ENCODE measurements around the gene ALDOA. TPM values are rescaled to one million over a fixed set of nuclear protein-coding genes. Genes with fewer than 3 reads are reported as not detected.

ALDOA gene
- total RNA-seq, 8 experiments from 2014 or later: 475 to 1,633 (median 1,146) TPM

DNA sequence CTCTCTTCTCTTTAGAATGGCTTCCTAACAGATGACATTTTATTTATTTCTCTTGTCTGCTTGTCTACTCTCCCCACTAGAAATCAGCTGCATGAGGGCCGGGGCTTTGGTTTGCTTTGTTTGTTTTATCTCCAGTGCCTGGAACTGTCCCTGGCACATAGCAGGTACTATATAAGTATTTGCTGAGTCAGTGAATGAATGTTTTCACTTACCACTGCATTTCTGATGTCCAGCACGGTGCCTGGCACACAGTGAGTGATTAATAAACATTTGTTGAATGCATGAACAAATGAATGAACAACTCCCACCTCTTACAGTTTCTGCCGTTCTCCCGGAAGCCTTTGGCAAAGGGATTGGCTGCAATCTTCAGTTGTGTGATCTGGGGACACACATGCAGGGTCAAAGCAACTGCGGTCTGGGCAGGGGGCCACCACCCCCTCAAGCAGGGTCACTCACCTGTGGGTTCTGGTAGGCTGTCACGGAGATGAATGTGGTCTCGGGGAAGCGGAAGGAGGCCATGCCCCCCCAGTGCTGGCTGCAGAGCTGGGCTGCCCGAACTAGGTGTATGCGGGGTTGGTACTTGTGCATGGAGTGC lies 22.8 kb downstream of the ALDOA start:
- H3K27ac ChIP-seq: no peak overlapping the region
- ATAC-seq (replicated peaks in 6 of 8): no peak
- 56 to 100% (median 68%) methylated on average over 1 to 7 of the region's 10 CpGs; no CpG with 5 or more reads in 3 of the 10 experiments for WGBS, 10 experiments

DNA sequence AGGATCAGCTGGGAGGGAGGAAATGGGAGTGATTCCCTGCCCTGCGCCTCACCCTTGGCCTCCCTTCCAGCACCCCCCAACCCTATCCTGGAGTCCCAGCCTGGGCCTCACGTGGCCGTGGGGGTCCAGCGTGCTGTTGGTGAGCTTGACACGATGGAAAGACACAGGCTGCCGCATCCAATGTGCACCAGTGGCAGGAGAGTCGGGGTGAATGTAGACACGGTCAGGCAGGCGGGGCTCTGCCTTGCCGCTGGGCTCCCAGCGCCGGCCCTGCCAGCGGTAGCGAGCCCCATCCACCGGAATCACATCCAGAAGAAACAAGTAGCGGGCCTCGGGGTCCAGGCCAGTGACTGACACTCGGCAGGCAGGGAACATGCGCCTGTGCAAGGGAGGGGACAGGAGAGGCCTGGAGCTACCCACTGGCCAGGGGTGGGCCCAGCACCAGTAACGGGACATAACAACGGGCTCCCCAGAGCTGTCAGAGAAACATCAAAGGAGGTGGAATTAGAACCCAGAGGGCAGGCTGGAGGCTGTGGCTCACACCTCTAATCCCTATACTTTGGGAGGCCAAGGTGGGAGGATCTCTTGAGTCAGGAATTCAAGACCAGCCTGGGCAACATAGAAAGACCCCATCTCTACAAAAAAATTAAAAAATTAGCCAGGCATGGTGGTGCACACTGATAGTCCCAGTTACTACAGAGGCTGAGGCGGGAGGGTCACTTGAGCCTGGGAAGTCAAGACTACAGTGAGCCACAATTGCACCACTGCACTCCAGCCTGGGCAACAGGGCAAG lies 23.5 kb downstream of the ALDOA start:
- no peak overlapping the region for H3K4me3 ChIP-seq
- no peak for ATAC-seq (replicated peaks in 6 of 8)
- in situ Hi-C loops (cut with MboI; ENCODE audit: low pct_unique_long_range_greater_than_20kb in 2 of 9, low sequenced_read_pairs in 9 of 9, unreplicated experiment in 9 of 9): loop anchor here in 2 of 9 experiments (25.0 kb wide), 2 partner anchors 323 to 548 kb away; partner anchors contain the start of gene ZNF771 (in 2 of the 2)

More for the DNA sequence above, 22.8 kb downstream of the ALDOA start:
- H3K4me3 ChIP-seq: no peak overlapping the region
- in situ Hi-C loops (cut with MboI; ENCODE audit: low pct_unique_long_range_greater_than_20kb in 2 of 9, low sequenced_read_pairs in 9 of 9, unreplicated experiment in 9 of 9): loop anchor here in 2 of 9 experiments (25.0 kb wide), 2 partner anchors 324 to 549 kb away; partner anchors contain the start of gene ZNF771 (in 2 of the 2)
- peaks cover 13 to 14% of the 10 kb centered on the region in 2 donors for H3K4me1 ChIP-seq (replicated peaks in 1 of 2)

DNA sequence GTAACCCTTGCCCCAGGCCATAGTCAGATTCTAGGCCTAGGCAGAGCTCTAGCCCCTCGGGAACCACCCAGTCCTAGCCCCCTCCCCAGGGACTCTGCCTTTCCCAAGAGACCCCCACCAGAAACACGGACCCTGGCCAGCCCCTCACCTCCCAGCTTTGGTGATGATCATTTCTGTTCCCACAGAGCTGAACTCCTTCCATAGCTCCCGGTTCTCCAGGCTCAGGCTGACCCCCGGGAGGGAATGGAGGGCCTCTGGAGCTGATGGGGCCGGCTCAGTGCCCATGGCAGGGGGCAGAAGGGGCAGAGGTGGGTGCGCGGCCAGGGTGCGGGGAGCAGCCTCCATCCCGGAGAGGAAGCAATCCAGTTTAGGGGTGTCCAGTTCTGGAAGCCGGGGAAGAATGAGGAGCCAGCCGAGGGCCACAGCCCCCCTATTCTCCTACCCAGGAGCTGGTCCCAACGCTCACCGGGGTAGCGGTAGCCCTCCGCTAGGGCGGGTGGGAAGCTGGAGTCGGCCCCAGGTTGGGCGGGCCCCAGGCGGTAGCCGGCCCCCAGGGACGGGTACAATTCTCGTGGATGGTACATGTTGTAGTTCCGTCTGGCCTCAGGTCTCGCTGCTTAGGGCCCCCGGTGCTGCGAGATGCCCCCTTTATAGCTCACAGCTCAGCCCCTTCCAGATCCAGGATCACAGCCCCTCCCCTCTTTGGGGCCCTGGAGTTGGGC lies 25.2 kb downstream of the ALDOA start:
- Histone ChIP-seq H3K27ac (no peak overlapping the region), H3K4me1 (replicated peaks in 1 of 2) (peaks cover 21 to 24% of the 10 kb centered on the region in 2 donors), H3K4me3 (no peak overlapping the region)
- in situ Hi-C loops (cut with MboI; ENCODE audit: low pct_unique_long_range_greater_than_20kb in 2 of 9, low sequenced_read_pairs in 9 of 9, unreplicated experiment in 9 of 9): loop anchor here in 2 of 9 experiments (25.0 kb wide), 2 partner anchors 322 to 547 kb away; partner anchors contain the start of gene ZNF771 (in 2 of the 2)
- no peak for ATAC-seq (replicated peaks in 6 of 8)
- 20 to 83% (median 55%) methylated on average over 1 to 4 of the region's 26 CpGs; no CpG with 5 or more reads in 6 of the 10 experiments for WGBS, 10 experiments

More for the DNA sequence above, 23.5 kb downstream of the ALDOA start:
- Histone ChIP-seq H3K27ac (no peak overlapping the region), H3K4me1 (replicated peaks in 1 of 2) (peaks cover 13 to 14% of the 10 kb centered on the region in 2 donors)
- 67 to 100% (median 78%) methylated on average over 1 to 16 of the region's 22 CpGs; no CpG with 5 or more reads in 6 of the 10 experiments for WGBS, 10 experiments

DNA sequence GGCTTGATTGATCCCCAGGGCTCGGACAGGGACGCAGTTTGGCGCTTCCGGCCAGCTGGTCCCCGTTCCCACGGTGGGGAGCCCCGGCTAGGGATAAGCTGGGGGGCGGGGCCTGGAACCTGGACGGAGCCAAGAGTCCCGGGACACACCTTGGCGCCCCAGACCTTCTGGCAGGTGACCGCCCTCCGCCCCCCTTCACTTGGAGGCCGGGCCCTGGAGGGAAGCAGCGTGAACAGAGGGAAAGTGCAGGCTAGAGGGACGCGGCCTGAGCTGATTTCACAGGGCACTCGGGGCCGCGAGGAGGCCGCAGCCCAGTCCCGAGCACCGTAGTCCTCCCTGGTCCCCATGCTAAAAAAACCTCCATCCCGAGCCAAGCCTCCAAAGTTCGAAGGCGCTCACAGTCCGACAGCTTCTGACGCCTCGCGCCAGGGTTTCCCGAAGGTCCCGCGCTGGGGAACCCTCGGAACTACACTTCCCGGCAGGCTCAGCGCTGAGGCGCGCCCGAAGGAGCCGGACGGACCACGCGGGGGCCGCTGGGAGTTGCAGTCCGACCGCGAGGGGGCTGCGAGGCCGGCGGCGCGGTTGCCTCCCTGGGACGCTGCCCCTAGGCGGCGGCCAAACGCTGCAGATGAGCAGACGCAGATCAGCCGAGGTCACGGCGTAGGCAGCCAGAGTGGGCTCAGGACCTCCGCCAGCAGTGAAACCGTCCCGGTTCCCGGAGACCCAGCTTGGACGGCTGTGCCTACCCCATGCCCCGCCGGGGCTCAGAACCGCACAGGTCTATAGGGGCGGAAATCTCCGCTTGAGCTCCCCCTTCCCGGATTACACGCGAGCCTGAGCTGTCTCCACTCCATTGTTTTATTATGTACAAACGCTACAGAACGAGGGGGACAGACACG lies 26.2 kb downstream of the ALDOA start, which contains the start of gene TBX6:
Gene TBX6, minus strand, starts transcription at position 451 of the 899 bp plus-strand sequence. CDS start 731 bp downstream, outside the sequence.
- in situ Hi-C loops (cut with MboI; ENCODE audit: low pct_unique_long_range_greater_than_20kb in 2 of 9, low sequenced_read_pairs in 9 of 9, unreplicated experiment in 9 of 9): loop anchor here in 2 of 9 experiments (25.0 kb wide), 2 partner anchors 321 to 546 kb away; partner anchors contain the start of gene ZNF771 (in 2 of the 2)
- WGBS, 10 experiments: 0 to 67% (median 5%) methylated on average over 3 to 12 of the region's 76 CpGs; no CpG with 5 or more reads in 6 of the 10 experiments

DNA sequence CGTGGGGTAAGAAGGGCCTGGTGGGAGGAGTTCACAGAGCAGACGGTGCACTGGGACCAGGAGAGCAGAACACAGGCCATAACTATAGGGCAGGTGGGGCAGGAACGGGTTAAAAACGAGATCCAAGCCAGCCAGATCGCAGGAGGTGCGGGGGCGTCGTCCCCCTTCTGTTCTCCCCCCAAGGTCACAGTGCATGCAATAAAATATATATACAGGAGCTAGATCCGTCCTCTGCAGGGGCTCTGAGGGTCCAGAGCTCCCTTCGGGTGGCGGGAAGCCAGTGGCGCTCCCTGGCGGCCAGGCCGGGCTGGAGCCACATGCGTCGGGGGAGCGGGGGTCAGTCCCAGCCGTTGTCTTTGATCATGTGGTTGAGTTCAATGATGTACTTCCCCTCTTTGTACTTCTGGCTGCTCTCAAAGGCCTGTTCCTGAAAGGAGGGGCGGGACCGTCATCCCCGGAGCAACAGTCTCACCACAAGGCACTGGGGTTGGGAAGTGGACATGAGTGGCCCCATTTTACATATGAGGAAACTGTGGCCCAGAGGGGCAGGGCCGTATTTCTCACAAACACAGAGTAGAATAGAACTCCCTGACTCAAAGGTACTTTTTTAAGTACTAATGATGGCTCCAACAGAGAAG lies 26.9 kb downstream of the ALDOA start:
- 0 to 29% (median 16%) methylated on average over 1 to 11 of the region's 22 CpGs; no CpG with 5 or more reads in 4 of the 10 experiments for WGBS, 10 experiments
- in situ Hi-C loops (cut with MboI; ENCODE audit: low pct_unique_long_range_greater_than_20kb in 2 of 9, low sequenced_read_pairs in 9 of 9, unreplicated experiment in 9 of 9): loop anchor here in 2 of 9 experiments (25.0 kb wide), 2 partner anchors 320 to 545 kb away; partner anchors contain the start of gene ZNF771 (in 2 of the 2)
- Histone ChIP-seq H3K27ac (peak overlapping the region; percentile 59 to 62), H3K4me3 (peak overlapping the region; percentile 29 to 38 (median 35)), H3K4me1 (replicated peaks in 1 of 2) (peaks cover 29% of the 10 kb centered on the region in 2 donors)
- ATAC-seq (replicated peaks in 6 of 8): peak; percentile 0 to 24 (median 15)

More for the DNA sequence above, 26.2 kb downstream of the ALDOA start, which contains the start of gene TBX6:
- H3K4me1 ChIP-seq (replicated peaks in 1 of 2): peaks cover 24 to 27% of the 10 kb centered on the region in 2 donors
- peak within 1 kb of the TSS; percentile 59 to 62 for H3K27ac ChIP-seq
- ATAC-seq (replicated peaks in 6 of 8): peak; percentile 72 to 88 (median 80)
- peak within 1 kb of the TSS; percentile 29 to 38 (median 35) for H3K4me3 ChIP-seq

DNA sequence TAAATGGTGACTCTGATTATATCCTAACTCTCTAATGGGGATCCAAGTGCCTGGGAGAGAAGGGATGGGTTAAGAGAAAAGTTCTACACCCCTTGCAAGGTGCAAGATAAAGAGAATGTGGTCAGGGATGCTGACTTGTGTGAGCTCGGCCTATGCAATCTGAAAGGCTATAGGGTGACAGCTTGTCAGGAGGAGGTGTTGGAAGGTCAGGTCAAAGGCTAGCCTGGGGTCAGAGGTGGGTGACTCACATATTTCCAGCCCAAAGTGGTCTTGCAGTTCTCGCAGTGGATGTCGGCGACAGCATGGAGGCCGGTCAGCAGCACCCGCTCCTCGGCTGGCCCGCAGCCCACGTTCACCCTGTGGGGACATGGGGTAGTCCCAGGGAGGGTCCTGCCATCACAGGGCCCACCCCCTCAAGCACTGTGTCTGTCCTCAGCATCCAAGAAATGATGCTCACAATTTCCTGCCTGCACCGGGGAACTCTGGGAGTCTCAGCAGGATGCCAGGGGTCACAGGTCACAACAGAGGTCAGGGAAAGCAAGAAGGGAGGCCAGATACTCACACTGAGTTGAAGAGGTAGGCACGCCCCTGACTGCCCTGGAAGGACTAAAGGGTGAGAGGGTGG lies 29.1 kb downstream of the ALDOA start:
- Histone ChIP-seq H3K4me3 (no peak overlapping the region), H3K27ac (peak overlapping the region in 1 of 2 donors; percentile 78), H3K4me1 (replicated peaks in 1 of 2) (peaks cover 29% of the 10 kb centered on the region in 2 donors)
- WGBS, 10 experiments: 42 to 100% (median 90%) methylated on average over 1 to 2 of the region's 11 CpGs; no CpG with 5 or more reads in 6 of the 10 experiments
- ATAC-seq (replicated peaks in 6 of 8): no peak
- in situ Hi-C loops (cut with MboI; ENCODE audit: low pct_unique_long_range_greater_than_20kb in 2 of 9, low sequenced_read_pairs in 9 of 9, unreplicated experiment in 9 of 9): loop anchor here in 2 of 9 experiments (25.0 kb wide), 2 partner anchors 318 to 543 kb away; partner anchors contain the start of gene ZNF771 (in 2 of the 2)

DNA sequence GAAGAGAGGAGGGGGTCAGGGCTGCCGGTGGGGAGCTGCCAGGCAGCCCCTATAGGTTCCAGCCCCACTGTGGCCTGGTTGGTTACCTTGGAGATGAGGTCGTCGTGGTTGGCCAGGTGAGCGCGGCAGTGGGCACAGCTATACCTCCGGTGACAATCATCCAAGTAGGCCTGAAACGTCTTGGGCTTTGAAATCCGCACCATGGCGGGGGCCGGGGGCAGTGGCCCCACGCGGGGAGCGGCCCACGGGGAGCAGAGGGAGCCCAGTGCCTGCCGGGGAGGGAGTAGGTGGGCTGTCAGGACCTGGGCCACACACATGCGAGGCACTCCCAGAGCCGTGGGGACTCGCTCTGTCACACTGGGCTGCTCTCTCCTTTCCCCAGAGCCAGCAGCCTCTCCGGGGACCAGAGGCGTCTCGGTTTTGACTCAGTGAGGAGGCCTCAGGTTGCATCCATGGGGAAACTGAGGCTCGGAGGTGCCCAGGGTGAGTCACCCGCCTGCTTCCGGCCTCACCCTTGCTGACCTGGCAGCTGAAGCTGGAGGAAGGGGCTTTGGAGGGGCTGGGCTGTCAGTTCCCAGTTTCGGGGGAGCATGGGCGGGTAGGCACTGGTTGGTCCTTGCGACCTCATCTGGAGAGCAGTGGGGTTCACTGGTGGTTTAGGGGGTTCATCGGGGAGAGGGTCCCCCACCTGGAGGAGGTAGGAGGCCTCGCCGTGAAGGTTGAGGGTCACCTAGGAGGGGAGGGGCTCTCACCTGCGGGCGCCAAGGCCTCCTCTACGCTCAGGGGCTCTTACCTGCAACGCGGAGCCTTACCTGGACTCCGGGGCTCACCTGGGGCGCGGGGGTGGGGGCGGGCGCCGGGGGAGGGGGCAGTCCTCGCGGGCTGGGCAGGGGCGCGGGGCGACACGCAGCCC lies 29.9 kb downstream of the ALDOA start:
- in situ Hi-C loops (cut with MboI; ENCODE audit: low pct_unique_long_range_greater_than_20kb in 2 of 9, low sequenced_read_pairs in 9 of 9, unreplicated experiment in 9 of 9): loop anchor here in 2 of 9 experiments (25.0 kb wide), 2 partner anchors 317 to 542 kb away; partner anchors contain the start of gene ZNF771 (in 2 of the 2)
- 14 to 40% (median 22%) methylated on average over 1 to 6 of the region's 47 CpGs; no CpG with 5 or more reads in 7 of the 10 experiments for WGBS, 10 experiments
- H3K27ac ChIP-seq: peak overlapping the region; percentile 67 to 78

DNA sequence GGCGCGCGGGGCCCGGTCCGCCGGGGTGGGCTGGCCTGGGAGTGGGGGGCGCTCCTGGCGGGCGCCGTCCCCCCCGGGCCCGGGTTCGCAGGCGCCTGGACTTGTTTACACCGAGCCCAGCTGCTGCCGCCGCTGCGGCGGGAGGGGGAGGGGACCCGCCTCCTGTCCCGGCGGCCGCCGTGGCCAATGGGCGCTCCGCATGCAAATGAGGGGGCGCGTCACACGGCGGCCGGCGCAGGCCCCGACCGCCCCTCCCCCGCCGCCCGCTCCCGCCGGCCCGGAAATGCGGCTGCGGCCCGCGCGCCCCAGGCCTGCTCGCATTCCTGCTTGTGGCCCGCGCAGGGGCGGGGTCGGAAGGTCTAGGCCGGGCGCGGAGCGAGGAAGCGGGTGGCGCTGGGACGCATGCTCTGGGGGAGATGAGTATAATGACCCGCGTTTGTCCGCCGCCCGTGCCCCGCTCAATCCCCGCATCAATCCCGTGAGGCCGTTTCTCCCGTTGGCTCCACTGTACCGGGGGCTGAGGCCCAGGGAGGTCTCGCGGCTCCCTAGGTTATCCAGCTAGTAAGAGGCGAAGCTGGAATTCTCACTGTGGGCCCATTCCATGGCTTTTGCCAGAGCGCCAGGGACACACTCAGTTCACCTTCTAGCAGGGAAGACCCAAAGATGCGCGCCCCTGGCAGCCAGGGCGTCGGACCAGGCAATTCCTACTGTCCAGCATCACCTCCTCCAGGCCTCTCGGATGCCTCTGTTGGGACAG lies 30.7 kb downstream of the ALDOA start, which contains the start of gene YPEL3:
Gene YPEL3, minus strand, starts transcription at position 109 of the 757 bp plus-strand sequence. CDS start 731 bp downstream, outside the sequence.
- Histone ChIP-seq H3K27ac (peak within 1 kb of the TSS; percentile 82 to 83), H3K4me1 (replicated peaks in 1 of 2) (peaks cover 25 to 26% of the 10 kb centered on the region in 2 donors), H3K4me3 (peak within 1 kb of the TSS; percentile 34 to 56 (median 46))
- peak; percentile 56 to 78 (median 74) for ATAC-seq (replicated peaks in 6 of 8)
- in situ Hi-C loops (cut with MboI; ENCODE audit: low pct_unique_long_range_greater_than_20kb in 2 of 9, low sequenced_read_pairs in 9 of 9, unreplicated experiment in 9 of 9): loop anchor here in 2 of 9 experiments (25.0 kb wide), 2 partner anchors 316 to 541 kb away; partner anchors contain the start of gene ZNF771 (in 2 of the 2)
- WGBS, 10 experiments: 37 to 83% (median 77%) methylated on average over 2 to 16 of the region's 77 CpGs; no CpG with 5 or more reads in 7 of the 10 experiments

More for the DNA sequence above, 29.9 kb downstream of the ALDOA start:
- peak in 2 of 8 experiments; percentile 2 for ATAC-seq (replicated peaks in 6 of 8)
- H3K4me3 ChIP-seq: peak overlapping the region; percentile 34 to 56 (median 46)
- peaks cover 29% of the 10 kb centered on the region in 2 donors for H3K4me1 ChIP-seq (replicated peaks in 1 of 2)

Data from motor neuron (in vitro differentiated cells).